Brain microvascular endothelial cell (primary cell): Measurements from ENCODE around the gene FTMT.
A peak's percentile ranks its signal among the peaks of the same experiment; 100 is the strongest.

ENCODE experiments used
- DNase-seq: peaks from one replicate; pipeline ENCODE4 v3.0.0-alpha.2; 2020
- H3K27ac ChIP-seq: fragments of 250-450 bp; sonication (Bioruptor Pico); 2 replicates; pipeline ENCODE4 v1.5.1; 2020; ENCODE audit warnings: mild to moderate bottlenecking, moderate library complexity
- H3K27me3 ChIP-seq: fragments of 250-450 bp; sonication (Bioruptor Pico); replicated peaks from 2 replicates; pipeline ENCODE4 v1.5.1; 2020; ENCODE audit warnings: mild to moderate bottlenecking
- H3K36me3 ChIP-seq: fragments of 250-450 bp; sonication (Bioruptor Pico); replicated peaks from 2 replicates; pipeline ENCODE4 v1.5.1; 2020; ENCODE audit warnings: mild to moderate bottlenecking
- H3K4me3 ChIP-seq: 2 replicates; pipeline ENCODE4 v1.5.1; 2011; ENCODE audit warnings: low read depth, mild to moderate bottlenecking, control low read depth, low read length, moderate library complexity
- in situ Hi-C: cut with HindIII; loops from 2 replicates; pipeline ENCODE4 v1.10.0; 2017; ENCODE audit warnings: low sequenced_read_pairs, low pct_ligation_motif_present
- TF ChIP-seq, protein P1 (sequence below): IDR thresholded peaks from 2 replicates; pipeline ENCODE4 v1.5.1; 2011; ENCODE audit warnings: low read depth, mild to moderate bottlenecking, moderate library complexity, low read length, control low read depth, inconsistent platforms; ENCODE audit errors: missing control alignments

FTMT gene

GRCh38 chr5:121834021-121834420 is 17.7 kb upstream of the FTMT start:
- Histone ChIP-seq H3K27ac (no peak overlapping the region), H3K27me3 (no peaks in the 10 kb centered on the region)
- in situ Hi-C loops, result no loop called here

DNA sequence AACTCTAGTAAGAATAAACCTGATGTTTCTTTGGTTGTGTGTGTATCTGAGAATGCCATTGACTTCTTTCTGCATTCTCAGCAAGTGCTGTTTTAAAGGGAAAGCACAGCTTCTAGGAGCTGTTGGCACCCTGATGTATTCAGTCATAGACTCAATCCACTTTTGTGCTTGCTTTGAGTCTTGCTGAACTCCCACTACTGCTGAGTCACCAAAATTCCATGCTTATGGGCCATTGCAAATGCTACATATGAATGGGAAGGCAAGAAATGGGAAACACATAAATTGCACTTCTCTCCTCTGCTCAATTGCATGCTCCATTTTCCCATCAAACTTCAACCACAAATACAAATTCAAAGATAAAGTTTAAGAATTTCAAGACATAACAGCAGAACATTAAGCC is 9.8 kb upstream of the FTMT start:
- peak; percentile 1 for DNase-seq
- no peaks in the 10 kb centered on the region for H3K27me3 ChIP-seq
- H3K36me3 ChIP-seq, result no peaks in the 10 kb centered on the region
- in situ Hi-C loops, result no loop called here
- no peak overlapping the region for H3K4me3 ChIP-seq
- TF ChIP-seq, protein P1, sequence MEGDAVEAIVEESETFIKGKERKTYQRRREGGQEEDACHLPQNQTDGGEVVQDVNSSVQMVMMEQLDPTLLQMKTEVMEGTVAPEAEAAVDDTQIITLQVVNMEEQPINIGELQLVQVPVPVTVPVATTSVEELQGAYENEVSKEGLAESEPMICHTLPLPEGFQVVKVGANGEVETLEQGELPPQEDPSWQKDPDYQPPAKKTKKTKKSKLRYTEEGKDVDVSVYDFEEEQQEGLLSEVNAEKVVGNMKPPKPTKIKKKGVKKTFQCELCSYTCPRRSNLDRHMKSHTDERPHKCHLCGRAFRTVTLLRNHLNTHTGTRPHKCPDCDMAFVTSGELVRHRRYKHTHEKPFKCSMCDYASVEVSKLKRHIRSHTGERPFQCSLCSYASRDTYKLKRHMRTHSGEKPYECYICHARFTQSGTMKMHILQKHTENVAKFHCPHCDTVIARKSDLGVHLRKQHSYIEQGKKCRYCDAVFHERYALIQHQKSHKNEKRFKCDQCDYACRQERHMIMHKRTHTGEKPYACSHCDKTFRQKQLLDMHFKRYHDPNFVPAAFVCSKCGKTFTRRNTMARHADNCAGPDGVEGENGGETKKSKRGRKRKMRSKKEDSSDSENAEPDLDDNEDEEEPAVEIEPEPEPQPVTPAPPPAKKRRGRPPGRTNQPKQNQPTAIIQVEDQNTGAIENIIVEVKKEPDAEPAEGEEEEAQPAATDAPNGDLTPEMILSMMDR, result no peak
- H3K27ac ChIP-seq, result no peak overlapping the region

More at GRCh38 chr5:121834021-121834420, 17.7 kb upstream of the FTMT start:
- no peak for DNase-seq
- TF ChIP-seq, protein P1, result no peak
- Histone ChIP-seq H3K4me3 (no peak overlapping the region), H3K36me3 (no peaks in the 10 kb centered on the region)

DNA sequence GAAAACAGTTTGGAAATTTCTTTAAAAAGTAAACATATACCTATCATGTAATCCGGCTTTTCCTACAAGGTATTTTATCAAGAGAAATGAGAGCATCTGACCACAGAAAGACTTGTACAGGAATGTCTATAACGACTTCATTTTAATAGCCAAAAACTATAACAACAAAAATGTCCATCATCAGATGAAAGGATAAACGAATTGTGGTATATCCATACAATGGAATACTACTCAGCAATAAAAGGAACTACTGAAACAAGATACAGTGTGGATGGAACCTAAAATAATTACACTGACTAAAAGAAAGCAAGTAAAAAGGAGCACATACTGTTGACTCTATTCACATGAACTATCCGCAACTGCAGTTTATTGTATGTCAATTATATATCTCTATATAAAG is 1.4 kb upstream of the FTMT start:
- DNase-seq, result no peak
- TF ChIP-seq, protein P1, result no peak

GRCh38 chr5:121853850-121854249 is 2.2 kb downstream of the FTMT start:
- in situ Hi-C loops, result no loop called here
- no peak overlapping the region for H3K4me3 ChIP-seq
- no peak for DNase-seq
- H3K27ac ChIP-seq, result no peak overlapping the region
- H3K36me3 ChIP-seq, result no peaks in the 10 kb centered on the region
- no peaks in the 10 kb centered on the region for H3K27me3 ChIP-seq
- TF ChIP-seq, protein P1, result no peak

More for the DNA sequence above, 1.4 kb upstream of the FTMT start:
- in situ Hi-C loops, result no loop called here
- Histone ChIP-seq H3K36me3 (no peaks in the 10 kb centered on the region), H3K27me3 (no peaks in the 10 kb centered on the region), H3K27ac (no peak overlapping the region), H3K4me3 (no peak overlapping the region)

GRCh38 chr5:121862801-121863200 is 11.1 kb downstream of the FTMT start:
- H3K27me3 ChIP-seq, result no peaks in the 10 kb centered on the region
- in situ Hi-C loops, result no loop called here
- no peak overlapping the region for H3K4me3 ChIP-seq
- no peak overlapping the region for H3K27ac ChIP-seq
- DNase-seq, result no peak
- TF ChIP-seq, protein P1, result no peak
- no peaks in the 10 kb centered on the region for H3K36me3 ChIP-seq

DNA sequence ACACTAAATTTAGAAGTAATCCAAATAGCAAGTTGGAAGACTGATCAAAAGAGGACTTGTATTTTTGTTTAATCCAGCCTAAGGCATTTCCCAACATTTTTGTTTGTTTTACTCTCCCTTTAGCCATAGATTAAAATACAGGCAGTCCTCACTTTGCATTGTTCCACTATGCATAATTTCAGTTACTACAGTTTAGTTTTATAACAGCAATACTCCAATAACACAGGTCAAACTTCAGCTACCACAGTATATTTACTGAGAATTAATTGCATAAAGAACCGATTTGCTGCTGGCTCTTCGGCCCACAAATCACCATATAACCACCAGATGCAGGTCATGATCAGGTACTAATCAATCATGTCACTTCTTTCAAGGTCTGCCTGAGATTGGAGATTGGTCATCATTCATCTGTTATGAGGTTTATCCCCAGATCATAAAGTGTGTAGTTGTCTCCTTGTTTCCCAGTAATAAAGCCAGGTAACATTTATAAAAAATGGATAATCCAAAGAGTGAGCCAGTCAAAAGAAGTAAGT is 12.1 kb downstream of the FTMT start:
- in situ Hi-C loops, result no loop called here
- DNase-seq, result no peak
- H3K36me3 ChIP-seq, result no peaks in the 10 kb centered on the region
- H3K27ac ChIP-seq, result no peak overlapping the region
- no peak overlapping the region for H3K4me3 ChIP-seq
- no peaks in the 10 kb centered on the region for H3K27me3 ChIP-seq
- TF ChIP-seq, protein P1, result no peak
